Heart right ventricle (tissue), 16 donors: ENCODE results near the gene PSAP. TPM values are rescaled to one million over a fixed set of nuclear protein-coding genes. Genes with fewer than 3 reads are reported as not detected.

ENCODE experiments used
- ATAC-seq, 8 donors: fragments of 200-7000 bp; cut with Tn5 transposase; one replicate each; pipeline ENCODE4 v1.9.1; 2020; ENCODE audit warnings: mild to moderate bottlenecking in 8 of 8, moderate library complexity in 8 of 8, moderate number of reproducible peaks in 1 of 8
- DNase-seq, 2 donors: peaks; one replicate each; pipeline ENCODE4 v3.0.0-alpha.2; 2020
- H3K27ac ChIP-seq, 10 donors: fragments of 200-600 bp; sonication (generic) in 2 of 10; one replicate each; pipeline versions ENCODE4 v1.5.0 to v1.8.0; 2020 to 2022; ENCODE audit warnings: mild to moderate bottlenecking in 3 of 10
- H3K27me3 ChIP-seq, 7 donors: fragments of 200-600 bp; one replicate each; pipeline ENCODE4 v1.8.0; 2021 to 2022; ENCODE audit warnings: mild to moderate bottlenecking in 2 of 7
- H3K36me3 ChIP-seq, 9 donors: fragments of 200-600 bp; sonication (generic) in 1 of 9; one replicate each; pipeline versions ENCODE4 v1.5.0 to v1.8.0; 2020 to 2022; ENCODE audit warnings: mild to moderate bottlenecking in 2 of 9
- H3K4me1 ChIP-seq, 9 donors: fragments of 200-600 bp; sonication (generic) in 1 of 9; one replicate each; pipeline versions ENCODE4 v1.5.0 to v1.8.0; 2020 to 2022; ENCODE audit warnings: mild to moderate bottlenecking in 4 of 9
- H3K4me3 ChIP-seq, 10 donors: fragments of 200-600 bp; sonication (generic) in 2 of 10; one replicate each; pipeline versions ENCODE4 v1.5.0 to v1.8.0; 2020 to 2022; ENCODE audit warnings: mild to moderate bottlenecking in 7 of 10, moderate library complexity in 2 of 10
- H3K9me3 ChIP-seq, 11 donors: fragments of 200-600 bp in 10 of 11; sonication (generic) in 2 of 11; one replicate each; pipeline versions ENCODE4 v1.5.0 to v1.8.0; 2013 to 2022; ENCODE audit warnings: mild to moderate bottlenecking in 2 of 11, control low read depth in 1 of 11, moderate library complexity in 1 of 11
- CTCF ChIP-seq, 9 donors: fragments of 200-600 bp; sonication (generic) in 2 of 9; IDR thresholded peaks; one replicate each; pipeline versions ENCODE4 v1.5.0 to v1.8.0; 2021 to 2022; ENCODE audit warnings: antibody characterized with exemption in 9 of 9, mild to moderate bottlenecking in 5 of 9, moderate library complexity in 1 of 9
- whole genome bisulfite sequencing, 2 donors: extraction: QIAGEN DNeasy Blood & Tissue Kit; methylation state at CpG; one replicate each; pipeline ENCODE4 v1.1.7; 2013; ENCODE audit warnings: inconsistent platforms in 1 of 2; 5-methylcytosine and 5-hydroxymethylcytosine counted together
- intact Hi-C, 10 donors: fragments of 100-400 bp; cut with DNase I; formaldehyde crosslinking; loops; one replicate each; pipeline versions ENCODE4 v1.11.1 to v1.14.2; 2022
- polyA plus RNA-seq, 2 donors: library from polyadenylated mRNA; stranded (reverse); fragments of 200-250 nt; gene quantifications; one replicate each; pipeline ENCODE4 v1.2.3, GENCODE V29; 2013
- total RNA-seq, 10 donors: library from RNA; stranded (reverse); fragmentation: NEBNext Ultra II Directional in 3 of 10; extraction: Animal tissue kit (Norgen Biotek cat#: 25700) in 3 of 10; gene quantifications; one replicate each; pipeline versions ENCODE4 v1.2.1 to v1.2.4, GENCODE V29; 2021 to 2023
- donor health status: Arrhythmogenic right ventricular cardiomyopathy.
- donor health status: ischemic (EF 13 %, LVEDD 7.1; RV severe dilation, severe dysfunction).
- donor health status: healthy with polysubstance abuse.
- donor health status: DM: no; HTN: yes; CAD: no.
- donor health status: DM: no; HTN: no; CAD: no.
- donor health status: ischemic (EF 25% LVEDD 6.9; RV normal size, moderate dysfunction).
- donor health status: ischemic (EF 25% LVEDD 5.7; RV mildly dilated, moderate dysfunction).
- donor health status: healthy.
- donor health status: DM: yes; HTN: yes; CAD: no.
- donor health status: Ischemic cardiomyopathy.
- donor health status: ischemic (EF 35%, LVEDD 5.7; RV mildly dilated, moderate dysfunction).
- donor health status: nonischemic (EF 11% LVEDD 7.7; RV severe dilation, severe dysfunction).
- donor health status: DM: yes; HTN: yes; CAD: no.
- donor health status: PGD.
- donor health status: ischemic (EF 29% LVEDD 5.4; RV normal size, mild dysfunction).
- donor health status: nonischemic (EF 23%, LVEDD 6.1; RV moderate dilation, normal function).

PSAP gene
- total and polyA plus RNA-seq, 12 donors, result 443 to 2,078 (median 1,616) TPM

- Histone ChIP-seq H3K4me1 (peaks cover 0 to 30% (median 0%) of the 10 kb centered on the region in 9 donors), H3K27ac (no peak overlapping the region), H3K9me3 (no peaks in the 10 kb centered on the region), H3K4me3 (no peak overlapping the region), H3K27me3 (peaks cover 0 to 6% (median 0%) of the 10 kb centered on the region in 7 donors), H3K36me3 (peaks cover 0 to 4% (median 0%) of the 10 kb centered on the region in 9 donors)
- no peak for TF ChIP-seq CTCF (IDR thresholded peaks at IDR 0.05)
- intact Hi-C loops, result loop anchor here in 1 of 10 donors (10.0 kb wide), 1 partner anchor 408 kb away; the partner anchor contains the start of gene CDH23
- ATAC-seq, result no peak
- DNase-seq, result no peak
- 90 to 96% methylated on average over 18 of the region's 18 CpGs for WGBS, 2 donors
Measured at GRCh38 chr10:71802715-71803488, 48.1 kb downstream of the PSAP start.

GRCh38 chr10:71802235-71802634 lies 48.8 kb downstream of the PSAP start:
- intact Hi-C loops, result loop anchor here in 1 of 10 donors (10.0 kb wide), 1 partner anchor 407 kb away; the partner anchor contains the start of gene CDH23
- no peak for ATAC-seq
- Histone ChIP-seq H3K27me3 (peaks cover 0 to under 1% (median 0%) of the 10 kb centered on the region in 7 donors), H3K36me3 (peaks cover 0 to 4% (median 0%) of the 10 kb centered on the region in 9 donors), H3K27ac (no peak overlapping the region), H3K4me3 (no peak overlapping the region), H3K9me3 (no peaks in the 10 kb centered on the region), H3K4me1 (peaks cover 0 to 34% (median 0%) of the 10 kb centered on the region in 9 donors)
- DNase-seq, result no peak
- no peak for TF ChIP-seq CTCF (IDR thresholded peaks at IDR 0.05)
- 87 to 91% methylated on average over 6 of the region's 6 CpGs for WGBS, 2 donors

GRCh38 chr10:71801361-71801760 lies 49.7 kb downstream of the PSAP start:
- TF ChIP-seq CTCF (IDR thresholded peaks at IDR 0.05), result no peak
- H3K36me3 ChIP-seq, result peaks cover 0 to 4% (median 0%) of the 10 kb centered on the region in 9 donors
- intact Hi-C loops, result loop anchor here in 1 of 10 donors (10.0 kb wide), 1 partner anchor 407 kb away; the partner anchor contains the start of gene CDH23
- ATAC-seq (no peak), DNase-seq (no peak)
- peaks cover 0 to 34% (median 0%) of the 10 kb centered on the region in 9 donors for H3K4me1 ChIP-seq
- 88 to 94% methylated on average over 9 of the region's 9 CpGs for WGBS, 2 donors
- H3K4me3 ChIP-seq, result no peak overlapping the region
- H3K9me3 ChIP-seq, result no peaks in the 10 kb centered on the region
- no peaks in the 10 kb centered on the region for H3K27me3 ChIP-seq
- no peak overlapping the region for H3K27ac ChIP-seq

- H3K36me3 ChIP-seq, result peaks cover 0 to 4% (median 0%) of the 10 kb centered on the region in 9 donors
- no peak for TF ChIP-seq CTCF (IDR thresholded peaks at IDR 0.05)
- intact Hi-C loops, result loop anchor here in 1 of 10 donors (10.0 kb wide), 1 partner anchor 405 kb away; the partner anchor contains the start of gene CDH23
- ATAC-seq, result no peak
- WGBS, 2 donors, result 69 to 73% methylated on average over 3 of the region's 3 CpGs
- no peaks in the 10 kb centered on the region for H3K27me3 ChIP-seq
- no peaks in the 10 kb centered on the region for H3K9me3 ChIP-seq
- H3K4me1 ChIP-seq, result peaks cover 0 to 28% (median 0%) of the 10 kb centered on the region in 9 donors
- no peak overlapping the region for H3K27ac ChIP-seq
- no peak overlapping the region for H3K4me3 ChIP-seq
- DNase-seq, result no peak
Measured at GRCh38 chr10:71799608-71800453, 51.2 kb downstream of the PSAP start.
